Type B pancreatic cell (in vitro differentiated cells): ENCODE results near the gene GDE1. TPM values are rescaled to one million over a fixed set of nuclear protein-coding genes. Genes with fewer than 3 reads are reported as not detected.

Experiments
- DNase-seq: peaks from one replicate; pipeline ENCODE4 v3.0.0; 2021; ENCODE audit warnings: mixed read lengths; ENCODE audit not compliant: unreplicated experiment; ENCODE audit errors: extremely low spot score
- H3K27ac Mint-ChIP-seq: 2 replicates; pipeline ENCODE4 v1.8.0; 2021; ENCODE audit warnings: mild to moderate bottlenecking, mixed read lengths
- H3K27me3 Mint-ChIP-seq: 2 replicates; pipeline ENCODE4 v1.8.0; 2021; ENCODE audit warnings: mixed read lengths
- H3K36me3 Mint-ChIP-seq: 2 replicates; pipeline ENCODE4 v1.8.0; 2021; ENCODE audit warnings: mixed read lengths
- H3K4me1 Mint-ChIP-seq: one replicate; pipeline ENCODE4 v1.8.0; 2021; ENCODE audit warnings: mixed read lengths; ENCODE audit not compliant: unreplicated experiment
- H3K4me3 Mint-ChIP-seq: 2 replicates; pipeline ENCODE4 v1.8.0; 2021; ENCODE audit warnings: mild to moderate bottlenecking, mixed read lengths
- H3K9me3 Mint-ChIP-seq: 2 replicates; pipeline ENCODE4 v1.8.0; 2021; ENCODE audit warnings: mixed read lengths
- CTCF ChIP-seq: fragments of 200-600 bp; sonication (generic); conservative IDR thresholded peaks from 2 replicates; pipeline ENCODE4 v1.5.0; 2021; ENCODE audit warnings: antibody characterized with exemption, mild to moderate bottlenecking
- long read RNA-seq: library from polyadenylated mRNA; unstranded; transcript quantifications from one replicate; pipeline ENCODE4 v2.0.0, GENCODE V29; 2020
- total RNA-seq: library from RNA; stranded (reverse); gene quantifications from 2 replicates; pipeline ENCODE4 v1.2.1, GENCODE V29; 2021; ENCODE audit warnings: low replicate concordance

Gene GDE1
- 66.7 and 90.0 TPM in 2 replicates for total RNA-seq
- long read RNA-seq, transcript GDE1-203 (6 exons, 2,238 nt) = minor isoform, 55 of 504 reads
- long read RNA-seq, transcript GDE1-201 (6 exons, 2,958 nt) = major isoform, 424 of 504 reads
- long read RNA-seq, partial matches to known transcripts = 6 of 504 reads
- long read RNA-seq, other reads (novel, unspliced or antisense) = 17 of 504 reads

- peak; percentile 95 for DNase-seq
- no peaks in the 10 kb centered on the region for H3K9me3 Mint-ChIP-seq
- H3K36me3 Mint-ChIP-seq = peaks cover 8% of the 10 kb centered on the region
- H3K4me3 Mint-ChIP-seq = peak within 1 kb of the TSS; percentile 93
- H3K27ac Mint-ChIP-seq = peak within 1 kb of the TSS; percentile 93
- peak; percentile 52 for TF ChIP-seq CTCF
- H3K27me3 Mint-ChIP-seq = no peaks in the 10 kb centered on the region
- H3K4me1 Mint-ChIP-seq = peaks cover 36% of the 10 kb centered on the region
Observed at GRCh38 chr16:19521471-19522396, at the start of gene GDE1. TSS of gene GDE1 (minus strand) at chr16:19522098. CDS start at chr16:19521964, 134 bp downstream.

GRCh38 chr16:19567560-19567959 lies 45.7 kb upstream of the GDE1 start:
- Mint-ChIP-seq H3K9me3 (no peaks in the 10 kb centered on the region), H3K4me3 (no peak overlapping the region), H3K36me3 (peaks cover 15% of the 10 kb centered on the region), H3K27ac (no peak overlapping the region), H3K27me3 (no peaks in the 10 kb centered on the region), H3K4me1 (no peaks in the 10 kb centered on the region)
- peak; percentile 51 for DNase-seq
- no peak for TF ChIP-seq CTCF

GRCh38 chr16:19566362-19566761 lies 44.5 kb upstream of the GDE1 start:
- TF ChIP-seq CTCF = no peak
- H3K36me3 Mint-ChIP-seq = peaks cover 15% of the 10 kb centered on the region
- H3K27ac Mint-ChIP-seq = no peak overlapping the region
- H3K27me3 Mint-ChIP-seq = no peaks in the 10 kb centered on the region
- no peak for DNase-seq
- H3K4me1 Mint-ChIP-seq = no peaks in the 10 kb centered on the region
- H3K9me3 Mint-ChIP-seq = no peaks in the 10 kb centered on the region
- H3K4me3 Mint-ChIP-seq = no peak overlapping the region

GRCh38 chr16:19563377-19563776 lies 41.5 kb upstream of the GDE1 start:
- Mint-ChIP-seq H3K27ac (no peak overlapping the region), H3K27me3 (no peaks in the 10 kb centered on the region), H3K9me3 (no peaks in the 10 kb centered on the region), H3K4me3 (no peak overlapping the region), H3K4me1 (peaks cover 6% of the 10 kb centered on the region), H3K36me3 (peaks cover 11% of the 10 kb centered on the region)
- no peak for TF ChIP-seq CTCF
- DNase-seq = no peak

GRCh38 chr16:19560078-19560477 lies 38.2 kb upstream of the GDE1 start:
- H3K4me3 Mint-ChIP-seq = no peak overlapping the region
- H3K27ac Mint-ChIP-seq = no peak overlapping the region
- DNase-seq = no peak
- peaks cover 6% of the 10 kb centered on the region for H3K36me3 Mint-ChIP-seq
- no peaks in the 10 kb centered on the region for H3K9me3 Mint-ChIP-seq
- peaks cover 13% of the 10 kb centered on the region for H3K4me1 Mint-ChIP-seq
- H3K27me3 Mint-ChIP-seq = no peaks in the 10 kb centered on the region
- no peak for TF ChIP-seq CTCF
